Esophagus muscularis mucosa (tissue), 4 donors: ENCODE measurements around the gene NOC3L. TPM values are rescaled to one million over a fixed set of nuclear protein-coding genes. Genes with fewer than 3 reads are reported as not detected.

Source experiments
- DNase-seq: peaks from one replicate; pipeline ENCODE4 v3.0.0-alpha.2; 2017; ENCODE audit errors: extremely low spot score
- H3K27ac ChIP-seq, 4 donors: fragments of 200-600 bp; sonication (generic); replicated peaks in 1 of 4; 1 replicate in 3 of 4; 2 replicates in 1 of 4; pipeline ENCODE4 v1.5.1; 2016 to 2019; ENCODE audit warnings: mild to moderate bottlenecking in 1 of 4
- H3K27me3 ChIP-seq, 4 donors: fragments of 200-600 bp; sonication (generic); one replicate each; pipeline versions ENCODE4 v1.5.1 to v1.6.0; 2016 to 2019
- H3K36me3 ChIP-seq, 4 donors: fragments of 200-600 bp; sonication (generic); one replicate each; pipeline ENCODE4 v1.5.1; 2016 to 2019
- H3K4me1 ChIP-seq, 4 donors: fragments of 200-600 bp; sonication (generic); one replicate each; pipeline ENCODE4 v1.5.1; 2016 to 2019
- H3K4me3 ChIP-seq, 4 donors: fragments of 200-600 bp; sonication (generic); 1 replicate in 2 of 4; 2 replicates in 2 of 4; pipeline ENCODE4 v1.5.1; 2016 to 2019; ENCODE audit warnings: mild to moderate bottlenecking in 4 of 4, moderate library complexity in 1 of 4
- H3K9me3 ChIP-seq, 4 donors: fragments of 200-600 bp; sonication (generic); 1 replicate in 3 of 4; 2 replicates in 1 of 4; pipeline ENCODE4 v1.5.1; 2016 to 2019
- EP300 ChIP-seq: sonication (generic); formaldehyde crosslinking; IDR thresholded peaks from one replicate; pipeline ENCODE4 v1.6.1; 2017; ENCODE audit warnings: antibody characterized with exemption
- POLR2A ChIP-seq: fragments of 450-650 bp; IDR thresholded peaks from one replicate; pipeline ENCODE4 v1.6.1; 2017; ENCODE audit warnings: antibody characterized with exemption, moderate library complexity, mild to moderate bottlenecking, low read depth
- POLR2AphosphoS5 ChIP-seq, 2 donors: sonication (generic); formaldehyde crosslinking; IDR thresholded peaks; one replicate each; pipeline ENCODE4 v1.6.1; 2017; ENCODE audit warnings: antibody characterized with exemption in 2 of 2
- WGBS: methylation state at CpG from one replicate; pipeline ENCODE4 v1.1.5; 2018; 5-methylcytosine and 5-hydroxymethylcytosine counted together
- intact Hi-C: fragments of 100-400 bp; cut with DNase I; formaldehyde crosslinking; loops from one replicate; pipeline ENCODE4 v1.15.1; 2023
- total RNA-seq, 4 donors: library from RNA; depleted of rRNA; stranded (reverse); fragments of >200 nt; gene quantifications; one replicate each; pipeline versions ENCODE4 v1.1.0 to v1.2.1, GENCODE V29; 2016
- TF ChIP-seq, protein P1 (sequence below), 3 experiments: fragments of 200-600 bp in 2 of 3; fragments of 450-650 bp in 1 of 3; sonication (generic) in 2 of 3; IDR thresholded peaks; one replicate each; pipeline ENCODE4 v1.5.1; 2017 to 2019; ENCODE audit warnings: antibody characterized with exemption in 3 of 3, mild to moderate bottlenecking in 2 of 3, moderate library complexity in 1 of 3

NOC3L gene
- total RNA-seq, 4 donors from 2014 or later: 18.1 to 23.3 (median 20.7) TPM

- H3K27me3 ChIP-seq: no peaks in the 10 kb centered on the region
- no peak overlapping the region for H3K4me3 ChIP-seq
- no peak overlapping the region for H3K27ac ChIP-seq
- intact Hi-C loops: no loop called here
- peaks cover 16 to 44% (median 29%) of the 10 kb centered on the region in 4 donors for H3K4me1 ChIP-seq
- H3K36me3 ChIP-seq: no peaks in the 10 kb centered on the region
- DNase-seq: no peak
- TF ChIP-seq POLR2AphosphoS5 (IDR thresholded peaks at IDR 0.05): no peak
- no peak for TF ChIP-seq EP300
- TF ChIP-seq, protein P1, sequence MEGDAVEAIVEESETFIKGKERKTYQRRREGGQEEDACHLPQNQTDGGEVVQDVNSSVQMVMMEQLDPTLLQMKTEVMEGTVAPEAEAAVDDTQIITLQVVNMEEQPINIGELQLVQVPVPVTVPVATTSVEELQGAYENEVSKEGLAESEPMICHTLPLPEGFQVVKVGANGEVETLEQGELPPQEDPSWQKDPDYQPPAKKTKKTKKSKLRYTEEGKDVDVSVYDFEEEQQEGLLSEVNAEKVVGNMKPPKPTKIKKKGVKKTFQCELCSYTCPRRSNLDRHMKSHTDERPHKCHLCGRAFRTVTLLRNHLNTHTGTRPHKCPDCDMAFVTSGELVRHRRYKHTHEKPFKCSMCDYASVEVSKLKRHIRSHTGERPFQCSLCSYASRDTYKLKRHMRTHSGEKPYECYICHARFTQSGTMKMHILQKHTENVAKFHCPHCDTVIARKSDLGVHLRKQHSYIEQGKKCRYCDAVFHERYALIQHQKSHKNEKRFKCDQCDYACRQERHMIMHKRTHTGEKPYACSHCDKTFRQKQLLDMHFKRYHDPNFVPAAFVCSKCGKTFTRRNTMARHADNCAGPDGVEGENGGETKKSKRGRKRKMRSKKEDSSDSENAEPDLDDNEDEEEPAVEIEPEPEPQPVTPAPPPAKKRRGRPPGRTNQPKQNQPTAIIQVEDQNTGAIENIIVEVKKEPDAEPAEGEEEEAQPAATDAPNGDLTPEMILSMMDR (IDR thresholded peaks at IDR 0.05): no peak
- no peak for TF ChIP-seq POLR2A
- WGBS: 78% methylated on average over 3 of the region's 3 CpGs
- H3K9me3 ChIP-seq: no peaks in the 10 kb centered on the region
Observed at GRCh38 chr10:94407668-94408067, 44.9 kb upstream of the NOC3L start.

DNA sequence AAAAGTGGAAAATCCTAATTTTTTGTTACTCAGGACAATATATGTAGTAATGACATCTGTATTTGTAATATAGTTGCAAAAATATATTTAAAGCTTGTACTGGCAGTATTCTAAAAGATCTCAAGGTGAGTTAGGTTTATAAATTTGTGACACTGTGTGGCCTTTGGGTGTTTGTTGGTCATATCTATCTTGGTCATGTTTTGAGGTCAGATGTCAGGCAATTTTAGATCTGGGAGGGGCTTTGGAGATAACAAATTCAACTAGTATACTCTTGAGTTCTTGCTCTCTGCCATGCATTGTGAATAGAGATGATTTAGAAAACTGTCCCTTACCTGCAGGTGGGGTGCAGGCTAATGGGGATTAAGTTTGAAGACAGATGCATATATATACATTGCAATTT is 42.7 kb upstream of the NOC3L start:
- intact Hi-C loops: no loop called here
- Histone ChIP-seq H3K27me3 (no peaks in the 10 kb centered on the region), H3K36me3 (no peaks in the 10 kb centered on the region), H3K27ac (no peak overlapping the region), H3K9me3 (no peaks in the 10 kb centered on the region), H3K4me1 (peaks cover 16 to 43% (median 29%) of the 10 kb centered on the region in 4 donors), H3K4me3 (peak overlapping the region in 1 of 4 donors; percentile 96)
- TF ChIP-seq POLR2AphosphoS5 (IDR thresholded peaks at IDR 0.05) (no peak), POLR2A (no peak), EP300 (no peak)
- TF ChIP-seq, protein P1 (IDR thresholded peaks at IDR 0.05): no peak
- no peak for DNase-seq

DNA sequence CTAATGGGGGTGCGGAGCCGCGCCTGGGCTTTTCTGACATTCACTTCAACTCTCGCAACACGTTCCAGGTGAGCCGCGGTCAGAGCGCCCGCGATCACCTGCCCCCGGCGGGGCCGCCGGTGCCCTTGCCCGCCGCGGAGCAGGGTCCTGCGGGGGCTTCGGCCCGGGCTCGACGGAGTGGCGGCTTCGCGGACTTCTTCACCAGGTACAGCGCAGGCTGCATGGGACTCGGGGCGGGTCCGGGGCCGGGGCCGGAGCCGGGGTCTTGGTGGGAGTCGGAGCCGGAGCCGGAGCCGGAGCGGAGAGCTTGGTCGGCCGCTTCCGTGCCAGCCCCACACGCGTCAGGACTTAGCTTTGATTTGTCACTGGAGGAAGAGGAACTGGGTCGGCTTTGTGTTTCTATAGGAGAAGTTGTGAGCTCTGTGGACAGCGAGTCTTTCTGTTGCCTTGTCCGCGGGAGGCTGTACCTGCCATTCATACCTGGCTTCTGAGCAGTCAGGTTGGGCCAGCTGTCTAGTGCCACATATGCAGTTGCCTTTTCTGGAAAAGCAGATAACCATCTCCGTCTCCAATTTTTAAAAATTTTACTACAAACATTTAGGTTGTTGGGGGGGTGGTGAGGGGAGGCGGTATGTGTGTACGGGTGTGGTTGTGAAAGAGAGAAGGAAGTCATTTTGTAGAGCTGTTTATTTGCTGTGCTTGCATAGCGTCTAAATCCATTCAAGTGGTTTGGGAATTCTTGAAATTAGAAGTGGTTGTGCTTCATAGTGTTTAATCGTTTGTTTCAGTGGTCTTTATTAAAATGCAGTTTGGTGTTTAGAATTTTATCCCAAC is 40.9 kb upstream of the NOC3L start:
- DNase-seq: no peak
- intact Hi-C loops: loop anchor here (5.0 kb wide), 2 partner anchors 41 to 44 kb away; partner anchors contain the start of gene NOC3L
- TF ChIP-seq EP300 (no peak), POLR2A (no peak), POLR2AphosphoS5 (IDR thresholded peaks at IDR 0.05) (peak; percentile 43 to 70)
- TF ChIP-seq, protein P1 (IDR thresholded peaks at IDR 0.05): no peak

DNA sequence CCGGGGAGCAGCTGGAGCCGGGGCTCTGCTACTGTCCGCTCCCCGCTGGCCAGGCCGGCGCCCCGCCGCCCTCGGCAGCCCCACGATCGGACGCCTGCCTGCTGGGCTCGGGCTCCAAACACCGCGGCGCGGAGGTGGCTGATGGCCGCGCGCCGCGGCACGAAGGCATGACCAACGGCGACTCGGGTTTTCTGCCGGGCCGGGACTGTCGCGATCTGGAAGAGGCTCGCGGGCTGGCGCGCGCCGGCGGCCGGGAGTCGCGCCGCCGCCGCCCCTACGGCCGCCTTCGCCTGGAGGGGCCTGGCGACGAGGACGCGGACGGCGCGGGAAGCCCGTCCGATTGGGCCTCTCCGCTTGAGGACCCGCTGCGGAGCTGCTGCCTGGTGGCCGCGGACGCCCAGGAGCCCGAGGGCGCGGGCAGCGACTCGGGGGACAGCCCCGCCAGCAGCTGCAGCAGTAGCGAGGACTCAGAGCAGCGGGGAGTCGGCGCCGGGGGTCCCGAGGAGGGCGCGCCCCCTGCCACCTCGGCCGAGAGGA is 40.2 kb upstream of the NOC3L start:
- Histone ChIP-seq H3K36me3 (no peaks in the 10 kb centered on the region), H3K9me3 (no peaks in the 10 kb centered on the region), H3K4me3 (peak overlapping the region; percentile 82 to 97 (median 93)), H3K27me3 (no peaks in the 10 kb centered on the region), H3K4me1 (peaks cover 16 to 32% (median 23%) of the 10 kb centered on the region in 4 donors), H3K27ac (peak overlapping the region; percentile 93 to 97 (median 96))
- intact Hi-C loops: loop anchor here (5.0 kb wide), 2 partner anchors 41 to 44 kb away; partner anchors contain the start of gene NOC3L
- DNase-seq: no peak
- TF ChIP-seq POLR2AphosphoS5 (IDR thresholded peaks at IDR 0.05) (no peak), POLR2A (no peak), EP300 (no peak)
- TF ChIP-seq, protein P1 (IDR thresholded peaks at IDR 0.05): no peak
- 0% methylated on average over 30 of the region's 77 CpGs for WGBS

More for the DNA sequence above, 40.9 kb upstream of the NOC3L start:
- Histone ChIP-seq H3K4me3 (peak overlapping the region; percentile 82 to 97 (median 93)), H3K9me3 (no peaks in the 10 kb centered on the region), H3K27me3 (no peaks in the 10 kb centered on the region), H3K27ac (peak overlapping the region; percentile 93 to 97 (median 96)), H3K36me3 (no peaks in the 10 kb centered on the region), H3K4me1 (peaks cover 16 to 32% (median 26%) of the 10 kb centered on the region in 4 donors)
- 2% methylated on average over 8 of the region's 51 CpGs for WGBS
